Activated naive CD4-positive, alpha-beta T cell treated with anti-CD3 and anti-CD28 coated beads, Interleukin-2, amount 50 U/mL, for 24 hours (primary cell): ENCODE data around the gene SETBP1.
"Not testable (repeated sequence)": the region's sequence is repeated elsewhere in the genome, so short reads cannot be mapped to it uniquely, and the experiment has no call there.

Experiments
- H3K27ac Mint-ChIP-seq: one replicate; pipeline ENCODE4 v1.8.0; 2021; ENCODE audit warnings: mild to moderate bottlenecking, mixed read lengths
- H3K27me3 Mint-ChIP-seq: one replicate; pipeline ENCODE4 v1.8.0; 2021; ENCODE audit warnings: mixed read lengths
- H3K36me3 Mint-ChIP-seq: one replicate; pipeline ENCODE4 v1.8.0; 2021; ENCODE audit warnings: mixed read lengths
- H3K4me1 Mint-ChIP-seq: one replicate; pipeline ENCODE4 v1.8.0; 2021; ENCODE audit warnings: mixed read lengths
- H3K4me3 Mint-ChIP-seq: one replicate; pipeline ENCODE4 v1.8.0; 2021; ENCODE audit warnings: mild to moderate bottlenecking, mixed read lengths
- H3K9me3 Mint-ChIP-seq: one replicate; pipeline ENCODE4 v1.8.0; 2021; ENCODE audit warnings: mixed read lengths

The SETBP1 gene

DNA sequence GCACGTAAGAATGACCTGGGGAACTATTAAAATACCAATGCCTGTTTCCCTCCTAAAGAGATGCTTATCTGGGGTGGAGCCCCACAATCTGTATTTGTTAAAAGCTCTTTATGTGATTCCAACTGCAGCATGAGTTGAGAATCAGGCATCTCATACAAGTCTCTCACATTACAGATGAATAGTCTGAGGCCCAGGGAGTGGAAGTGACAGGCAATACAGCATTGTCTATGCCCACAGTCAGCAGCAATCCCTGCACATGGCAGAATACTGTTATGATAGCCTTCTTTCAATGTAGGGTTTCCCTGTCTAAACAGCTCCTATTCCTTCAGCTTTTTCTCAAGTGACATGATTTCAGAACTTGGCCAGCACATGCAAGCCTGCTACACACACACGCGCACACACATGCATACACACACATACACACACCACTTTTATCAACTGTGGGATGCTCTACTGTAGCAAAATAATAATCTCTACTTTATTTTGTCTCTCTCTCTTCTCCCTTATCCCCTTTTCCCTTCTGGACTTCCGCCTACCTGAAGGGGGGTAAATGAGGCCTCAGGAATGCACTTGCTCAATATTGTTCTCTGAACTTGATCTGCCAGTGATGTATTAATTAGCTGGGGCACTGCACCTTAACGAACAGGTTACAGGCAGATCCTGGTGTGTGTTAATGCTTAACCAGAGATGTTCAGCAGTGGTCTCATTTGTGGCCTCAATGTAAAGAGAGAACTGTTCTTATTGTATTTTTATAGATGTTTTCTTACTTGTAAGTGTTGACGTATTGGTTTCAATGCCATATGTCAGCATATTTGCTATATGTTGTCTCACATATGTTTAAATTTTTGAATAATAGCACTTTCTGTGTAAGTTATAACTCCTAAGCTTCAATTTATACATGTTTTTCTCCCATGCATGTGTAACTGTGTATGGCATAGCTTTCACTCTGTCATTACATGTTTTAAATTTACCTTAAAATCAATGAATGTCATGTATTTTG is 116.0 kb downstream of the SETBP1 start:
- Mint-ChIP-seq H3K27ac (no peak overlapping the region), H3K4me3 (no peak overlapping the region), H3K36me3 (no peaks in the 10 kb centered on the region), H3K9me3 (peaks cover 4% of the 10 kb centered on the region), H3K4me1 (peaks cover 3% of the 10 kb centered on the region), H3K27me3 (peaks cover 2% of the 10 kb centered on the region)

DNA sequence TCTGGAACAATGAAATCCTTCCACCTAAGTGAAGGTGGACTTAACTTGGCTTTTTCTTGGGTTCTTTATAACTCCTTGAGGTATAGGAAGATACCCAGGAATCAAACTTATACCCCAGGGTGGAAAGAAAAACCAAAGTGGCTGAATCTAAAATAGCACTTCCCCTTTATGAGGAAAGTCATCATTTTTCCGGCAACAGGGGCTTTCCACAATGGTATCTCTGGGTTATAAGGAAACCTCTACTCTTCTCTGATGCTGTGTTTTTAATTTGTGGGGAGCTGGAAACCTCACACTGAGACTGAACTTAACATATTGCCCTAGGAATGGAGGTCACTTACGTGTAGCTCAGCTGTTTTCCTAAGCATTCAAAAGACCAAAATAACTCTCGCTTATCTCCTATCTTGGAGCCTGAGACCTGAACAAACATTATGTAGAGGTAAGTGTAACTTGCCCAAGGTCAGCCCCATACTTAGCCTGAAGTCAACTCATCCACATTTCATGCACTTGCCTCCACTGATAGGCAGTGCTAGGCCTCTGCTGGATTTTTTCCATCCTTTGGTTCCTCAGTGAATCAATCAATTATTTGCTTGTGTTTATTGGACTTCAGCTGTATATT is 117.9 kb downstream of the SETBP1 start:
- Mint-ChIP-seq H3K4me3 (no peak overlapping the region), H3K27ac (no peak overlapping the region)

DNA sequence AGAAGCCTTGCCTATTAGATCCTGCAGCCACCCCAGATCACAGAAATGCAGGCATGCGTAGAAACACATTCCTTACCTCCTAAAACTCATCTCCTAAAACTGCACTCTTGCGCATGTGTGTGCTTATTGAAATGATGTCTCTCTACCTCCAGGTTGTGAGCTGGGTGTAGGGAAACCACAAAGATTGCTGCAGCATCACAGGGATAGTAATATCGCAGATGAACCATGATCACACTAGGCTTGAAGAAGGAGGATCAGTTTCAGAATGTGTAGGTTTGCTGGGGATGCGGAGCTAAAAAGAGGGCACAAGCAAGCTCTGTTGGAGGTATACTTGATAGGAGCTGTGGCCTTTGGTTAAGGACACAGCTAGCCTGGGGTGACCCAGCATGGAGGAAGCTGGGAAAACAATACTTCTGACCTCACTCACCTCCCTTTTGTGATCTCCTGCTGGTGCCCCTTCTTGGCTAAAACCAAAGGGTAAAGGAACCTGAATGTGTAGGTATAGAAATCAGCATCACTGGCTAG is 118.8 kb downstream of the SETBP1 start:
- peaks cover 3% of the 10 kb centered on the region for H3K4me1 Mint-ChIP-seq
- no peaks in the 10 kb centered on the region for H3K36me3 Mint-ChIP-seq
- H3K27ac Mint-ChIP-seq = no peak overlapping the region
- H3K27me3 Mint-ChIP-seq = peaks cover 2% of the 10 kb centered on the region
- no peak overlapping the region for H3K4me3 Mint-ChIP-seq
- H3K9me3 Mint-ChIP-seq = peaks cover 4% of the 10 kb centered on the region

More for the DNA sequence above, 117.9 kb downstream of the SETBP1 start:
- Mint-ChIP-seq H3K4me1 (peaks cover 3% of the 10 kb centered on the region), H3K27me3 (peaks cover 2% of the 10 kb centered on the region), H3K9me3 (peaks cover 4% of the 10 kb centered on the region), H3K36me3 (no peaks in the 10 kb centered on the region)

DNA sequence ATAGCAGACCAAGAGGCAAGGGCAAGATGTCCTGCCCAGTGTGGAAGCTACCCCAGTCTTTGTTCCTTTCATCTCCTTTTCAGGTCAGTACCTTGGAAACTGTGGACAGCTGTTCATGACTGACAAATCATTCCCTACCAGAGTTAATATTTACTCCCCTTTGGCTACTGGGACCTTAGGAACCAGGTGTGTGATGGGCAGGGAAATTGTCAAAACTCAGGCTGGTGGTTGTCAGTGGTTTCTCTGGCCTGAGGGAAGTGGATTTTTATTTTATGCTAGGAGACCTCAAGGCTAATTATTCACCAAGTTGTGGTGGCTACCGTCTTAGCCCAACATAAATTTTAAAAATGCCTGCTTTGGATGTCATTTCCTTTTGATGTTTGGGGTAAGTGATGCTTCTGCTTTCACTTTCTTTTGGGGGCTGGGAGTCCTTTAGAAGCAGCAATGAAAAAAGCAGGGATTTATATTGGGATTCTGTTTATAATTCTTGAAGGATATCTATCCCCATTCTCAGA is 119.3 kb downstream of the SETBP1 start:
- peaks cover 4% of the 10 kb centered on the region for H3K9me3 Mint-ChIP-seq
- no peaks in the 10 kb centered on the region for H3K36me3 Mint-ChIP-seq
- H3K27me3 Mint-ChIP-seq = peaks cover 2% of the 10 kb centered on the region
- H3K4me1 Mint-ChIP-seq = peaks cover 3% of the 10 kb centered on the region
- no peak overlapping the region for H3K4me3 Mint-ChIP-seq
- H3K27ac Mint-ChIP-seq = no peak overlapping the region

DNA sequence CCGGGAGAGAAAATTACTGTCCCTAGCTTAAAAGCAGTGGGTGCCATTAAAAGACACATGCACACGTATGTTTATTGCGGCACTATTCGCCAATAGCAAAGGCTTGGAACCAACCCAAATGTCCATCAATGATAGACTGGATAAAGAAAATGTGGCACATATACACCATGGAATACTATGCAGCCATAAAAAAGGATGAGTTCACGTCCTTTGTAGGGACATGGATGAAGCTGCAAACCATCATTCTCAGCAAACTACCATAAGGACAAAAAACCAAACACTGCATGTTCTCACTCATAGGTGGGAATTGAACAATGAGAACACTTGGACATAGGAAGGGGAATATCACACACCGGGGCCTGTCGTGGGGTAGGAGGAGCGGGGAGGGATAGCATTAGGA is 120.1 kb downstream of the SETBP1 start:
- not testable (repeated sequence) for H3K27ac Mint-ChIP-seq, H3K4me3 Mint-ChIP-seq, H3K4me1 Mint-ChIP-seq, H3K9me3 Mint-ChIP-seq, H3K36me3 Mint-ChIP-seq, H3K27me3 Mint-ChIP-seq

DNA sequence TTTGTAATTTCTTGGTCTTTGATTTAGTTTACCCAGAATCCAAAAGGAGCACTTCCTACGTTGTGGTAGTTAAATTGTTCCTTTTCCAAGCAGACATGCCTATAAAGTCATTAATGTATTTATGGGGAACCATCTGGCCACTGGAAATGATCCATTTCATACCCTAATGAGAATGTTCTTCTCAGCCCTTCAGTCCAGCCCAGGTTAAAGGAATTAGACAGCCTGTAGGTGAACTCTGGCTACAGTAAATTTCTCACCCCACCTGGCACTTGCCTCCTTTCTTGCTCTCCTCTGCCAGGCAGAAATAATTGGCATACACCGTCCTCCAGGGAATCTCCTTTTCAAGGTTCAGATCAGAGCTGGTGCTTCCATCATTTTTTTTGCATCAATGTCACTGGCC is 121.1 kb downstream of the SETBP1 start:
- Mint-ChIP-seq H3K27ac (no peak overlapping the region), H3K4me3 (no peak overlapping the region), H3K36me3 (no peaks in the 10 kb centered on the region), H3K27me3 (peaks cover 2% of the 10 kb centered on the region), H3K9me3 (peaks cover 4% of the 10 kb centered on the region), H3K4me1 (peaks cover 6% of the 10 kb centered on the region)

DNA sequence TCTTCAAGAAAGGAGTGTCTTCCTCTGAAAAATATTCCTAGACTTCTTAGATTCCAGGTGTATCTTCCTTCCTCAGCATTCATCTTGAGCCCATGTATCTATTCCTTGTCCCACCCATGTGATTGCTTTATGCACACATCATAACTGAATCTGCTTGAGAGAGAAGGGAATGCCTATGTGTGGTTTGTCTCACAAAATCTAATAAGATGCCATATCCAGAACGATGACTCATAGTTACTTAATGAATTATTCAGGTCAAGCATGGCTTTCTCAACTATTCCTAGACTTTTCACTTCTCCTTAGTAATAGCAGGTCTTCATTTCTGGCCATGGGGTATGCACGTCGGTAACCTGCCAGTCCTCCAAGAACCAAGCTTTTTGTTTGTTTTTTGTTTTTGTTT is 121.8 kb downstream of the SETBP1 start:
- peaks cover 3% of the 10 kb centered on the region for H3K27me3 Mint-ChIP-seq
- H3K4me3 Mint-ChIP-seq = no peak overlapping the region
- no peaks in the 10 kb centered on the region for H3K36me3 Mint-ChIP-seq
- no peak overlapping the region for H3K27ac Mint-ChIP-seq
- peaks cover 4% of the 10 kb centered on the region for H3K9me3 Mint-ChIP-seq
- H3K4me1 Mint-ChIP-seq = peaks cover 6% of the 10 kb centered on the region

DNA sequence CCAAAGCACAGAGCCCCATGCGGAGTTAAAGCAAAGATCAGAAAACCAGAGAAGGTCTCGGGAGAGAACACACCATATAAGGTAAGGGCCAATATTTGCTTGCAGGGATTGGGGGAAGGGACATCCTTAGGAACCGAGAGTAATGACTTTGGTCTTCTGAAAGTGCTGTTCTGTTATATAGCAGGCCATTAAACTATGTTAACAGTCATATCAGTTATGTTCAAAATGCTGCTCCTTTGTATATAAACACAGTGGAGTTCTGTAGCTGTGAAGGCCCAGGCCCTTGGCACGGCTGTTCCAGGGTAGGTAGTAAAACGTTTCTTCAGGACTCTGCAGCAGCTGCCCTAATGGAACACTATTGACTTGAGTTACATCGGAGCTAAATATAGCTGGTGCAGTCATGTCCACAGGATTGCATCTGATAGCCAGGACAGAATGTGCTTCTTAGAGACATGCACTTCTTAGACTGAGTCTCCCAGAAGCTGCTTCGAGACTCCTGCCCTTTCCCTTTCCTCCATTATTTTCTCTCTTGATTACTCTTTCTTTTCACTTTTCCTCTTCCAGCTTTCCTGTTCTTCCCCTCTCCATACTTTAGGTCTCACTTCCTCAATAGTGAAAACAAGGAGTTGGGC is 122.4 kb downstream of the SETBP1 start:
- H3K27ac Mint-ChIP-seq = no peak overlapping the region
- no peaks in the 10 kb centered on the region for H3K36me3 Mint-ChIP-seq
- peaks cover 6% of the 10 kb centered on the region for H3K4me1 Mint-ChIP-seq
- peaks cover 4% of the 10 kb centered on the region for H3K9me3 Mint-ChIP-seq
- peaks cover 5% of the 10 kb centered on the region for H3K27me3 Mint-ChIP-seq
- no peak overlapping the region for H3K4me3 Mint-ChIP-seq

DNA sequence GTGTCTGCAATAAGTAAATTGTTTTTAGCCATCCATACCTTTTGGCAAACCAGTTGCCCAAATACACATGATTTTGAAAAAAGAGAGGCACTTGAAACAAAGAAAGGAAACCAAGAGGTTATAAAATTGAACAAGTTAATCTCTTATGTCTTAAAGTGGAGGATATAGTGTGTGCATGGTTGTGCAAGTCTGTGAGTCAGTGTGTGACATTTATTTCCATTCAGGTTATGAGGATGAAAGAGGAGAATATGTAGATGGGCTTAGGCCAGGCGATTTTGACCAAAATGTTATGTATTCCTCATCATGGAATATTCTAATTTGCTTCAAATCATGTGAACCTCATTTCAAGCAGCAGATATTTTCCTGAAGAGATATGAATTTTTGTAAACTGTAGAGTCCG is 123.3 kb downstream of the SETBP1 start:
- no peaks in the 10 kb centered on the region for H3K36me3 Mint-ChIP-seq
- no peak overlapping the region for H3K4me3 Mint-ChIP-seq
- peaks cover 6% of the 10 kb centered on the region for H3K4me1 Mint-ChIP-seq
- no peak overlapping the region for H3K27ac Mint-ChIP-seq
- H3K27me3 Mint-ChIP-seq = peaks cover 7% of the 10 kb centered on the region
- peaks cover 4% of the 10 kb centered on the region for H3K9me3 Mint-ChIP-seq

DNA sequence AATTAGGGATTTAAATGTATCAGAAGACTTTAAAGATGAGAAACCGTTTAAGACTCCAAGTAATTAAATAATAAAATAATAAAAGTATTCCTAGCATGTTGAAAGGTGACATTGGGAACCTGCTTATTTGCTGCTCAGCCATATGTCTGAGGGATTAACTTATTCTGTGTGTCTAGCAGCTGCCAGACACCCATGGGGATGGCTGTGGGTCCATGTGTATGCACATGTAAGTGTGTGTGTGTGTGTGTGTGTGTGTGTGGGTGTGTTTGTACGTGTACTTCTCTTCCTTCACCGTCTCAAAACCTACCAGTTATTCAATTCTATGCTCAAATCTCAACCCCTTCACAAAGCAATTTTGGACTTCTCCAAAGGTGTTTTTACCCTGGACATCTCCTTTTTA is 124.5 kb downstream of the SETBP1 start:
- Mint-ChIP-seq H3K9me3 (peaks cover 3% of the 10 kb centered on the region), H3K36me3 (no peaks in the 10 kb centered on the region), H3K27ac (no peak overlapping the region), H3K4me1 (peaks cover 5% of the 10 kb centered on the region), H3K4me3 (no peak overlapping the region), H3K27me3 (peaks cover 7% of the 10 kb centered on the region)

DNA sequence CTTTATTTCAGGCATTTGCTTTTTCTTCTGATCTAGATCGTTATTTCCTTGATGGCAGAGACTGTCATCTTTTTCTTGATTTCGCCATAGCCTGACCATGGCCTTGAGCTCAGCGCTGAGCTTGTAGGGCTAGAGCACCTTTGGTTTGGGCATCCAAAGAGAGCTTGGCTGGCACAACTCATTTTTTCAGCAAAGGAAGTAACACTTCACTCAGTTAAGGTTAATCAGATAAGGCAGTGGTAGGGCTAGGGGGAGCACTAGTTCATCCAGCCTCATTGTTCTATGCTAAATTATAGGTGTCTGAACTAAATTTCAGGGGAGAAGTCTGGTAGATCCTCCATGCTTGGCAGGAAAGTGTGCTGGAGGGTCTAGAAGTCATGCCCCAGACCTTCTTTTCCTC is 125.0 kb downstream of the SETBP1 start:
- H3K4me1 Mint-ChIP-seq = peaks cover 3% of the 10 kb centered on the region
- H3K9me3 Mint-ChIP-seq = no peaks in the 10 kb centered on the region
- H3K36me3 Mint-ChIP-seq = no peaks in the 10 kb centered on the region
- H3K27me3 Mint-ChIP-seq = peaks cover 5% of the 10 kb centered on the region
- H3K4me3 Mint-ChIP-seq = no peak overlapping the region
- no peak overlapping the region for H3K27ac Mint-ChIP-seq

DNA sequence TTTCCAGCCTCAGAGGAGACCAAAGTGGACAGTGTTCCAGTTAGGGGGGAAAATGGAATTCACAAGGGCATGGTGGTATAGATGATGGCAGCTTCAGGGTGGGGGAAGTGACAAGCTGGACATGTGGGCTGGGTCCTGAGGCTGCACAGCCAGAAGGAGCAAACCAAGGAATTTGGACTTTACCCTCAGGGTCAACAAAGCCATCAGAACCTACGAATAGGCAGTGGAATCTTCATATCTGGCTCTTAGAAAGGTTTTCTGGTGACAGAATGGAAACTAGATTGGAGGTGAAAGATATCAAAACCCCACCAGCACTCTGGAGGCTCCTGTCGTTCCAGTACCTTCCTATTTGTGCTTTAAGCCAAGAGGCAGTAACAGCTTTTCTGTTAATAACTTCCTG is 127.1 kb downstream of the SETBP1 start:
- H3K27ac Mint-ChIP-seq = no peak overlapping the region
- H3K36me3 Mint-ChIP-seq = no peaks in the 10 kb centered on the region
- no peaks in the 10 kb centered on the region for H3K9me3 Mint-ChIP-seq
- peaks cover 3% of the 10 kb centered on the region for H3K4me1 Mint-ChIP-seq
- no peak overlapping the region for H3K4me3 Mint-ChIP-seq
- peaks cover 5% of the 10 kb centered on the region for H3K27me3 Mint-ChIP-seq

DNA sequence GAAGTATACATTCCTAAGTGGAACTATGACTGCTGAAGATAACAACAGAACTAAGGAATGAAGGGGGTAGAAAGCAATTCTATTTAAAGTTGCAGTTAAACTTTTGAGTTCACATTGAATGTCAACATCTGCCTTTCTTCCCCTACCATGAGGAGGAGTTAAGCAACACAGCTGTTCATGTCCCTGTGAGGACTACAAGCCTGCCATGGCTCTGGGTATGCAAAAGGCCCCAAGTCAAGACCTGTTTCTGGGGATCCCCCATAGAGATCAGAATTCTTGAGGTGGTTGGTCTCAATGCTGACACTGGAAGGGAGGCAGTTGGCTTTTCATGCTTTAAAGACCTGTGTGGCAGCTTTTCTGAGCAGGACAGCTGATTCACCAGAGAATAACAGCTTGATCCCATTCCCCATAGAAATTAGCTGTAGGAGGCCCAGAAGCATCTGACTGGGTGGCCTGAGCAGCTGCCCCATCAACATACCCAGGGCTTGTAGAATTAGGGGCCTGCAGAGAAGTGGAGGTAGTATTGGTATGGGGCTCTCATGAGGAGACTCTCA is 131.0 kb downstream of the SETBP1 start:
- no peaks in the 10 kb centered on the region for H3K4me1 Mint-ChIP-seq
- no peaks in the 10 kb centered on the region for H3K9me3 Mint-ChIP-seq
- H3K36me3 Mint-ChIP-seq = no peaks in the 10 kb centered on the region
- peaks cover 5% of the 10 kb centered on the region for H3K27me3 Mint-ChIP-seq
- no peak overlapping the region for H3K4me3 Mint-ChIP-seq
- H3K27ac Mint-ChIP-seq = no peak overlapping the region

DNA sequence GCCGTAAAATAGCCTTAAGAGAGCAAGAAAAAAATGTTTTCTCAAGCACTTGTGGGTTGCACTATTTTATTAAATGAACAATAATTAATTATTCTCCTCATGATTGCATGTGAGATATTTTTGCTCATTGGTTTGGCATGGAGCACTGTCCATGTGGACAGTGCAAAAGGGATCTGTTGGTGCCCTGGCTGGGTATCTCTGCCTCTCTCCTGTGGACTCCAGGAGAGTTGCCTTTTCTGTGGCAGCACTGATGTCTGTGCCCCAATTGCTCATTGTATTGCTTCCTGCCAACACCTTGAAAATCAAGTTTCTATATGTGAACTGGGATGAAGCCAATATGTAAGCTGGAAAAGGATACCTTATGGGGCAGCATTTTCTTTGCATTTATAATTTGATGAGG is 131.7 kb downstream of the SETBP1 start:
- Mint-ChIP-seq H3K4me3 (no peak overlapping the region), H3K36me3 (no peaks in the 10 kb centered on the region), H3K4me1 (no peaks in the 10 kb centered on the region), H3K27ac (no peak overlapping the region), H3K9me3 (no peaks in the 10 kb centered on the region), H3K27me3 (peaks cover 3% of the 10 kb centered on the region)

DNA sequence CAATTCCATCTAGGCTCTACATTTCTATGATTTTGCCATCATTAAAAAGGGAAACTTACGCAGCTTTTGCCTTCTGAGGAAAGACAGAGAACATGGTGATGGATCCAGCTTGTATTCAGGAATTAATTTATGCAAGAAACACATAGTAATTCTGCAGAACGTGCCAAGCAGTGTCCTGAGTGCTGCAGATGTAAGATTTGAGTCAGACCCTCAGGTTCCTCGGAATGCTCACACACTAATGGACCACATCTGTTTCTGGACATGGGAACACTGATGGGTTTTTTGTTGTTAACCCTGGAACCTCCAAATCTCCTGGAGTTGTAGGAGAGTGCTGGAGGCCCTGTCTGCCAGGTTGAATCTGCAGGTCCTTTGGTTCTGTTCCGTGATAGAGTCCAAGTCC is 132.9 kb downstream of the SETBP1 start:
- no peaks in the 10 kb centered on the region for H3K4me1 Mint-ChIP-seq
- no peaks in the 10 kb centered on the region for H3K27me3 Mint-ChIP-seq

More for the DNA sequence above, 132.9 kb downstream of the SETBP1 start:
- H3K4me3 Mint-ChIP-seq = no peak overlapping the region
- H3K36me3 Mint-ChIP-seq = no peaks in the 10 kb centered on the region
- H3K9me3 Mint-ChIP-seq = no peaks in the 10 kb centered on the region
- no peak overlapping the region for H3K27ac Mint-ChIP-seq
